HFFc6 (cell line): ENCODE data around the gene HYDIN. TPM values are rescaled to one million over a fixed set of nuclear protein-coding genes. Genes with fewer than 3 reads are reported as not detected.
"Not testable (repeated sequence)": the region's sequence is repeated elsewhere in the genome, so short reads cannot be mapped to it uniquely, and the experiment has no call there.

Experiments
- DNase-seq: peaks from one replicate; pipeline ENCODE4 v3.0.0-alpha.2; 2018
- H3K27ac Mint-ChIP-seq: 2 replicates; pipeline ENCODE4 v1.8.0; 2020; ENCODE audit warnings: mild to moderate bottlenecking, mixed read lengths
- H3K27me3 Mint-ChIP-seq: 2 replicates; pipeline ENCODE4 v1.8.0; 2021; ENCODE audit warnings: mild to moderate bottlenecking, moderate library complexity, mixed read lengths; ENCODE audit not compliant: insufficient read depth
- H3K36me3 Mint-ChIP-seq: 2 replicates; pipeline ENCODE4 v1.8.0; 2021; ENCODE audit warnings: low read depth, mixed read lengths
- H3K4me1 Mint-ChIP-seq: 2 replicates; pipeline ENCODE4 v1.8.0; 2020; ENCODE audit warnings: low read depth, mixed read lengths
- H3K4me3 Mint-ChIP-seq: 2 replicates; pipeline ENCODE4 v1.8.0; 2020; ENCODE audit warnings: mild to moderate bottlenecking, moderate library complexity, mixed read lengths
- H3K9me3 Mint-ChIP-seq: 2 replicates; pipeline ENCODE4 v1.8.0; 2020; ENCODE audit warnings: mild to moderate bottlenecking, mixed read lengths
- total RNA-seq, 6 experiments: library from RNA; stranded (reverse); fragmentation: NEBNext Ultra II Directional; extraction: Animal tissue kit (Norgen Biotek cat#: 25700); gene quantifications; 2 replicates in 1 of 6; 3 replicates in 5 of 6; pipeline ENCODE4 v1.2.3, GENCODE V29; 2021

Gene HYDIN
- total RNA-seq, 6 experiments from 2014 or later, result 0.05 TPM; not detected in 5

- H3K9me3 Mint-ChIP-seq, H3K4me3 Mint-ChIP-seq, H3K36me3 Mint-ChIP-seq, H3K27ac Mint-ChIP-seq, DNase-seq, H3K4me1 Mint-ChIP-seq, H3K27me3 Mint-ChIP-seq: not testable (repeated sequence)
Observed at GRCh38 chr16:71151654-71152053, 78.9 kb downstream of the HYDIN start.

- not testable (repeated sequence) for H3K27me3 Mint-ChIP-seq, H3K9me3 Mint-ChIP-seq, H3K27ac Mint-ChIP-seq, H3K36me3 Mint-ChIP-seq, DNase-seq, H3K4me1 Mint-ChIP-seq, H3K4me3 Mint-ChIP-seq
Observed at GRCh38 chr16:71143246-71143645, 87.3 kb downstream of the HYDIN start.

- not testable (repeated sequence) for H3K36me3 Mint-ChIP-seq, H3K9me3 Mint-ChIP-seq, H3K27ac Mint-ChIP-seq, DNase-seq, H3K27me3 Mint-ChIP-seq, H3K4me3 Mint-ChIP-seq, H3K4me1 Mint-ChIP-seq
Observed at GRCh38 chr16:71110565-71110964, 120.0 kb downstream of the HYDIN start.

- not testable (repeated sequence) for H3K36me3 Mint-ChIP-seq, H3K27me3 Mint-ChIP-seq, H3K4me1 Mint-ChIP-seq, H3K27ac Mint-ChIP-seq, DNase-seq, H3K9me3 Mint-ChIP-seq, H3K4me3 Mint-ChIP-seq
Observed at GRCh38 chr16:71109656-71110208, 120.8 kb downstream of the HYDIN start.

GRCh38 chr16:71105881-71106280 lies 124.6 kb downstream of the HYDIN start:
- H3K27me3 Mint-ChIP-seq, H3K27ac Mint-ChIP-seq, H3K4me1 Mint-ChIP-seq, H3K36me3 Mint-ChIP-seq, H3K4me3 Mint-ChIP-seq, DNase-seq, H3K9me3 Mint-ChIP-seq: not testable (repeated sequence)

GRCh38 chr16:71083573-71083972 lies 146.9 kb downstream of the HYDIN start:
- not testable (repeated sequence) for H3K36me3 Mint-ChIP-seq, DNase-seq, H3K9me3 Mint-ChIP-seq, H3K27me3 Mint-ChIP-seq, H3K4me3 Mint-ChIP-seq, H3K27ac Mint-ChIP-seq, H3K4me1 Mint-ChIP-seq

GRCh38 chr16:71080777-71081176 lies 149.7 kb downstream of the HYDIN start:
- not testable (repeated sequence) for H3K4me3 Mint-ChIP-seq, H3K27me3 Mint-ChIP-seq, DNase-seq, H3K27ac Mint-ChIP-seq, H3K4me1 Mint-ChIP-seq, H3K36me3 Mint-ChIP-seq, H3K9me3 Mint-ChIP-seq

GRCh38 chr16:71080262-71080661 lies 150.3 kb downstream of the HYDIN start:
- not testable (repeated sequence) for H3K27ac Mint-ChIP-seq, H3K36me3 Mint-ChIP-seq, H3K27me3 Mint-ChIP-seq, H3K9me3 Mint-ChIP-seq, H3K4me3 Mint-ChIP-seq, H3K4me1 Mint-ChIP-seq, DNase-seq

GRCh38 chr16:71070651-71071050 lies 159.9 kb downstream of the HYDIN start:
- not testable (repeated sequence) for H3K9me3 Mint-ChIP-seq, H3K27ac Mint-ChIP-seq, H3K4me3 Mint-ChIP-seq, H3K27me3 Mint-ChIP-seq, H3K4me1 Mint-ChIP-seq, DNase-seq, H3K36me3 Mint-ChIP-seq

GRCh38 chr16:71069842-71070241 lies 160.7 kb downstream of the HYDIN start:
- H3K9me3 Mint-ChIP-seq, H3K4me1 Mint-ChIP-seq: not testable (repeated sequence)

GRCh38 chr16:71053897-71054609 lies 176.5 kb downstream of the HYDIN start:
- not testable (repeated sequence) for H3K4me3 Mint-ChIP-seq, H3K27ac Mint-ChIP-seq, H3K36me3 Mint-ChIP-seq, H3K9me3 Mint-ChIP-seq, H3K27me3 Mint-ChIP-seq, DNase-seq, H3K4me1 Mint-ChIP-seq

More at GRCh38 chr16:71069842-71070241, 160.7 kb downstream of the HYDIN start:
- not testable (repeated sequence) for H3K36me3 Mint-ChIP-seq, H3K4me3 Mint-ChIP-seq, H3K27ac Mint-ChIP-seq, H3K27me3 Mint-ChIP-seq, DNase-seq

GRCh38 chr16:71050307-71050706 lies 180.2 kb downstream of the HYDIN start:
- H3K27me3 Mint-ChIP-seq, H3K4me3 Mint-ChIP-seq, H3K4me1 Mint-ChIP-seq, H3K36me3 Mint-ChIP-seq, H3K9me3 Mint-ChIP-seq, H3K27ac Mint-ChIP-seq: not testable (repeated sequence)
- DNase-seq, result peak; percentile 83

GRCh38 chr16:71039368-71040111 lies 191.0 kb downstream of the HYDIN start:
- not testable (repeated sequence) for H3K27me3 Mint-ChIP-seq, H3K27ac Mint-ChIP-seq, H3K4me3 Mint-ChIP-seq, H3K36me3 Mint-ChIP-seq, H3K4me1 Mint-ChIP-seq, DNase-seq, H3K9me3 Mint-ChIP-seq

- not testable (repeated sequence) for H3K4me3 Mint-ChIP-seq, DNase-seq, H3K27me3 Mint-ChIP-seq, H3K9me3 Mint-ChIP-seq, H3K36me3 Mint-ChIP-seq, H3K27ac Mint-ChIP-seq, H3K4me1 Mint-ChIP-seq
Observed at GRCh38 chr16:71038421-71038820, 192.1 kb downstream of the HYDIN start.
